SU-DHL-6 (cell line): ENCODE data around the gene NPFFR2.
"Not testable (repeated sequence)": the region's sequence is repeated elsewhere in the genome, so short reads cannot be mapped to it uniquely, and the experiment has no call there.

Experiments
- H2AFZ ChIP-seq: fragments of 200-600 bp; sonication (generic); 2 replicates; pipeline ENCODE4 v1.6.1; 2014; ENCODE audit warnings: low read depth, mild to moderate bottlenecking, moderate library complexity, mixed read lengths, antibody characterized with exemption, low read length; ENCODE audit not compliant: severe bottlenecking
- H3F3A ChIP-seq: fragments of 200-600 bp; shearing (Covaris generic); 2 replicates; pipeline ENCODE4 v1.6.0; 2016; ENCODE audit warnings: antibody characterized with exemption, mild to moderate bottlenecking; ENCODE audit not compliant: insufficient read depth
- H3K27ac ChIP-seq: fragments of 200-600 bp; sonication (generic); 2 replicates; pipeline ENCODE4 v1.5.1; 2016; ENCODE audit warnings: low read depth, mild to moderate bottlenecking, low read length, moderate library complexity, mixed read lengths
- H3K27me3 ChIP-seq: fragments of 200-600 bp; sonication (generic), shearing (Covaris generic); 2 replicates; pipeline ENCODE4 v1.6.0; 2014; ENCODE audit warnings: mild to moderate bottlenecking, low read length
- H3K36me3 ChIP-seq: fragments of 200-600 bp; sonication (generic); 2 replicates; pipeline ENCODE4 v1.6.1; 2014; ENCODE audit warnings: mild to moderate bottlenecking, low read length, mixed read lengths
- H3K4me2 ChIP-seq: fragments of 300-600, 200-600 bp; shearing (Covaris generic), sonication (generic); 2 replicates; pipeline ENCODE4 v1.6.0; 2014; ENCODE audit warnings: low read length, low read depth, mild to moderate bottlenecking; ENCODE audit not compliant: poor library complexity, severe bottlenecking
- H3K4me3 ChIP-seq: fragments of 200-600 bp; sonication (generic); 2 replicates; pipeline ENCODE4 v1.5.1; 2014; ENCODE audit warnings: antibody characterized with exemption, low read length, mild to moderate bottlenecking, mixed read lengths; ENCODE audit not compliant: insufficient read depth, poor library complexity, severe bottlenecking
- H3K79me2 ChIP-seq: fragments of 200-600 bp; sonication (generic); 2 replicates; pipeline ENCODE4 v1.6.1; 2014; ENCODE audit warnings: mild to moderate bottlenecking, low read length, moderate library complexity; ENCODE audit not compliant: insufficient read depth
- H3K9ac ChIP-seq: fragments of 200-600 bp; sonication (generic); 2 replicates; pipeline ENCODE4 v1.7.0; 2014; ENCODE audit warnings: mild to moderate bottlenecking, low read length
- H3K9me2 ChIP-seq: fragments of 200-600 bp; sonication (generic); replicated peaks from 2 replicates; pipeline ENCODE4 v1.6.1; 2014; ENCODE audit warnings: low read length; ENCODE audit not compliant: insufficient read depth
- H3K9me3 ChIP-seq: fragments of 200-600 bp; sonication (generic); 2 replicates; pipeline ENCODE4 v1.6.1; 2014; ENCODE audit warnings: low read length, mixed read lengths; ENCODE audit not compliant: insufficient read depth
- H4K20me1 ChIP-seq: fragments of 200-600 bp; sonication (generic); 2 replicates; pipeline ENCODE4 v1.6.1; 2014; ENCODE audit warnings: low read depth, mild to moderate bottlenecking, antibody characterized with exemption, low read length, moderate library complexity, mixed read lengths
- EZH2phosphoT487 ChIP-seq: fragments of 200-600 bp; sonication (generic), shearing (Covaris generic); conservative IDR thresholded peaks from 2 replicates; pipeline ENCODE4 v1.6.1; 2018; ENCODE audit warnings: mild to moderate bottlenecking, antibody characterized with exemption, low read length, moderate library complexity, mixed read lengths
- TF ChIP-seq, protein P1 (sequence below): fragments of 200-600 bp; sonication (generic); IDR thresholded peaks from one replicate; pipeline ENCODE4 v1.5.1; 2017; ENCODE audit warnings: antibody characterized with exemption, mild to moderate bottlenecking, low read length, moderate library complexity; ENCODE audit not compliant: insufficient read depth, poor library complexity, severe bottlenecking

The NPFFR2 gene

DNA sequence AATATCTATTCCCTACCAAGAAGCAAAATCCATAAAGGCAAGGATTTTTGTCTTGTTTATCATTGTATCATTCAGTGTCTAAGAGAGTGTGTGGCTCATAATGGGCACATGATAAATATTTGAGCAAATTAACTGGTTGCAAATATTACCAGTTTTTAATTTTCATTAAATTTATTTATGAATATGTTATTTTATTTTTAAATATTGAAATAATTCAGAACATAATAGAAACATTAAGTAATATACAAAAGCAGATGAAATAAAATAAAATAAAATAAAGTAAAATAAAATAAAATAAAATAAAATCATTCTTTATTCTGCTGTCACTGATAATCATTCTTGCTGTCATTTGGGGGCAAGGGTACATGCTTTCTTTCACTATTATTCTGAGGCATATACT, 120.9 kb downstream of the NPFFR2 start:
- no peaks in the 10 kb centered on the region for H3K9me3 ChIP-seq
- H2AFZ ChIP-seq, result no peak overlapping the region
- H3K79me2 ChIP-seq, result no peaks in the 10 kb centered on the region
- H3K4me2 ChIP-seq, result no peak overlapping the region
- no peak overlapping the region for H3K27ac ChIP-seq
- H3K9ac ChIP-seq, result no peak overlapping the region
- H4K20me1 ChIP-seq, result no peaks in the 10 kb centered on the region
- no peaks in the 10 kb centered on the region for H3K9me2 ChIP-seq
- H3K36me3 ChIP-seq, result no peaks in the 10 kb centered on the region
- H3F3A ChIP-seq, result no peaks in the 10 kb centered on the region
- no peak overlapping the region for H3K4me3 ChIP-seq
- TF ChIP-seq EZH2phosphoT487, result no peak
- TF ChIP-seq, protein P1, sequence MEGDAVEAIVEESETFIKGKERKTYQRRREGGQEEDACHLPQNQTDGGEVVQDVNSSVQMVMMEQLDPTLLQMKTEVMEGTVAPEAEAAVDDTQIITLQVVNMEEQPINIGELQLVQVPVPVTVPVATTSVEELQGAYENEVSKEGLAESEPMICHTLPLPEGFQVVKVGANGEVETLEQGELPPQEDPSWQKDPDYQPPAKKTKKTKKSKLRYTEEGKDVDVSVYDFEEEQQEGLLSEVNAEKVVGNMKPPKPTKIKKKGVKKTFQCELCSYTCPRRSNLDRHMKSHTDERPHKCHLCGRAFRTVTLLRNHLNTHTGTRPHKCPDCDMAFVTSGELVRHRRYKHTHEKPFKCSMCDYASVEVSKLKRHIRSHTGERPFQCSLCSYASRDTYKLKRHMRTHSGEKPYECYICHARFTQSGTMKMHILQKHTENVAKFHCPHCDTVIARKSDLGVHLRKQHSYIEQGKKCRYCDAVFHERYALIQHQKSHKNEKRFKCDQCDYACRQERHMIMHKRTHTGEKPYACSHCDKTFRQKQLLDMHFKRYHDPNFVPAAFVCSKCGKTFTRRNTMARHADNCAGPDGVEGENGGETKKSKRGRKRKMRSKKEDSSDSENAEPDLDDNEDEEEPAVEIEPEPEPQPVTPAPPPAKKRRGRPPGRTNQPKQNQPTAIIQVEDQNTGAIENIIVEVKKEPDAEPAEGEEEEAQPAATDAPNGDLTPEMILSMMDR, result no peak
- no peaks in the 10 kb centered on the region for H3K27me3 ChIP-seq

DNA sequence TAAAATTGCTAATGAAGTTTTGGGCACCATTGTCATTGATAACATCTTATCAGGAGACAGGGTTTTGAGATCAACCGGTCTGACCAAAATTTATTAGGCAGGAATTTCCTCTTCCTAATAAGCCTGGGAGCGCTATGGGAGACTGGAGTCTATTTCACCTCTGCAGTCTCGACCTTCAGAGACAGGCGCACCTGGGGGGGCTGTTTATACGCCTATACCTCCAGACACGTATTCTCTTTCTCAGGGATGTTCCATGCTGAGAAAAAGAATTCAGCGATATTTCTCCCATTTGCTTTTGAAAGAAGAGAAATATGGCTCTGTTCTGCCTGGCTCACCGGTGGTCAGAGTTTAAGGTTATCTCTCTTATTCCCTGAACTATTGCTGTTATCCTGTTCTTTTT, 121.8 kb downstream of the NPFFR2 start:
- H4K20me1 ChIP-seq, H3K9me2 ChIP-seq, H3K36me3 ChIP-seq, H3K27me3 ChIP-seq, H3K4me3 ChIP-seq, H3F3A ChIP-seq, H3K4me2 ChIP-seq, H3K9me3 ChIP-seq, H3K27ac ChIP-seq, H3K9ac ChIP-seq, H2AFZ ChIP-seq, H3K79me2 ChIP-seq: not testable (repeated sequence)

DNA sequence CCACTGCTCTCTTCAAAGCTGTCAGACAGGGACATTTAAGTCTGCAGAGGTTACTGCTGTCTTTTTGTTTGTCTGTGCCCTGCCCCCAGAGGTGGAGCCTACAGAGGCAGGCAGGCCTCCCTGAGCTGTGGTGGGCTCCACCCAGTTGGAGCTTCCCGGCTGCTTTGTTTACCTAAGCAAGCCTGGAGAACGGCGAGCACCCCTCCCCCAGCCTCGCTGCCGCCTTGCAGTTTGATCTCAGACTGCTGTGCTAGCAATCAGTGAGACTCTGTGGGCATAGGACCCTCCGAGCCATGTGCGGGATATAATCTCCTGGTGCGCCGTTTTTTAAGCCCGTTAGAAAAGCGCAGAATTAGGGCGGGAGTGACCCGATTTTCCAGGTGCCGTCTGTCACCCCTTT, 137.5 kb downstream of the NPFFR2 start:
- H3K9ac ChIP-seq, H3F3A ChIP-seq, H3K4me2 ChIP-seq, H3K9me2 ChIP-seq, H3K4me3 ChIP-seq, H3K36me3 ChIP-seq, H3K27ac ChIP-seq, H3K9me3 ChIP-seq, H4K20me1 ChIP-seq, H2AFZ ChIP-seq, H3K79me2 ChIP-seq, H3K27me3 ChIP-seq: not testable (repeated sequence)

DNA sequence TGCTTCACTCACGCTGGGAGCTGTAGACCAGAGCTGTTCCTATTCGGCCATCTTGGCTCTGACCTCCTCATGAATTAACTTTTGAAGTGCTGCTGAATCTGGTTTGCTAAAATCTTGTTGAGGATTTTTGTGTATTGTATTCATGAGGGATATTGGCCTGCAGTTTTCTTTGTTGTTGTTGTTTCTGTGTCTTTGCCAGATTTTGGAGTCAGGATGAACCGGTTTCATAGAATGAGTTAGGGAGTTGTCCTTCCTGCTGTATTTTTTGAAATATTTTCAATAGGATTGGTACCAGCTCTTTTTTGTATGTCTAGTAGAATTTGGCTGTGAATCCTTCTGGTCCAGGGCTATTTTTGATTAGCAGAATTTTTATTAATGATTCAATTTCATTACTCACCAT, 138.1 kb downstream of the NPFFR2 start:
- Histone ChIP-seq H2AFZ (no peak overlapping the region), H3K4me2 (no peak overlapping the region), H3K9me2 (no peaks in the 10 kb centered on the region)

More for the DNA sequence above, 138.1 kb downstream of the NPFFR2 start:
- Histone ChIP-seq H3K27me3 (no peaks in the 10 kb centered on the region), H3K4me3 (no peak overlapping the region), H3K9me3 (no peaks in the 10 kb centered on the region), H3K79me2 (no peaks in the 10 kb centered on the region), H3K27ac (no peak overlapping the region), H3F3A (no peaks in the 10 kb centered on the region), H4K20me1 (no peaks in the 10 kb centered on the region), H3K36me3 (no peaks in the 10 kb centered on the region), H3K9ac (no peak overlapping the region)
- TF ChIP-seq EZH2phosphoT487, result no peak
- TF ChIP-seq, protein P1, result no peak
